OCI-LY7 (cell line): ENCODE measurements around the gene MRPS24. TPM values are rescaled to one million over a fixed set of nuclear protein-coding genes. Genes with fewer than 3 reads are reported as not detected.

Experiments used
- BruUV-seq: library from RNA; stranded (reverse); fragments of 400-500 nt; replicated peaks from 2 replicates; lab custom pipeline; 2021; lab: Mats Ljungman, UMichigan
- CTCF ChIA-PET: fragments of 300-600 bp; sonication (Branson Sonifier 250); formaldehyde crosslinking; loops from one replicate; lab custom pipeline; 2022; ENCODE audit warnings: antibody characterized with exemption; ENCODE audit not compliant: unreplicated experiment; lab: Charles Lee
- POLR2A ChIA-PET: fragments of 300-600 bp; sonication (Branson Sonifier 250); formaldehyde crosslinking; loops from one replicate; lab custom pipeline; 2022; ENCODE audit warnings: antibody characterized with exemption; lab: Charles Lee
- DNase-seq: peaks from one replicate; pipeline ENCODE4 v3.0.0-alpha.2; 2015; ENCODE audit warnings: low spot score
- H2AFZ ChIP-seq: fragments of 200-600 bp; sonication (generic), shearing (Covaris generic); 2 replicates; pipeline ENCODE4 v1.6.1; 2014; ENCODE audit warnings: mild to moderate bottlenecking, antibody characterized with exemption, low read length, moderate library complexity
- H3K27ac ChIP-seq: fragments of 200-600 bp; sonication (generic); 2 replicates; pipeline ENCODE4 v1.5.1; 2014; ENCODE audit warnings: mixed run types, low read depth, mild to moderate bottlenecking, moderate library complexity, low read length, inconsistent platforms; ENCODE audit not compliant: poor library complexity, severe bottlenecking
- H3K36me3 ChIP-seq: fragments of 200-600 bp; sonication (generic); 2 replicates; pipeline ENCODE4 v1.6.1; 2014; ENCODE audit warnings: mild to moderate bottlenecking, antibody characterized with exemption, low read length, moderate library complexity, mixed read lengths; ENCODE audit not compliant: insufficient read depth
- H3K4me1 ChIP-seq: fragments of 200-600 bp; sonication (generic); 2 replicates; pipeline ENCODE4 v1.5.1; 2014; ENCODE audit warnings: mild to moderate bottlenecking, low read length; ENCODE audit not compliant: insufficient read depth, poor library complexity, severe bottlenecking
- H3K4me2 ChIP-seq: fragments of 200-600 bp; sonication (generic); 2 replicates; pipeline ENCODE4 v1.6.1; 2014; ENCODE audit warnings: mild to moderate bottlenecking, low read length
- H3K4me3 ChIP-seq: fragments of 200-600 bp; sonication (generic); 2 replicates; pipeline ENCODE4 v1.5.1; 2014; ENCODE audit warnings: mild to moderate bottlenecking, low read depth, low read length; ENCODE audit not compliant: poor library complexity, severe bottlenecking
- H3K79me2 ChIP-seq: fragments of 200-600 bp; sonication (generic); 2 replicates; pipeline ENCODE4 v1.6.1; 2016; ENCODE audit warnings: low read depth, mild to moderate bottlenecking, low read length, moderate library complexity, mixed read lengths; ENCODE audit not compliant: insufficient read depth
- H3K9me2 ChIP-seq: fragments of 200-600 bp; sonication (generic); 2 replicates; pipeline ENCODE4 v1.6.1; 2016; ENCODE audit warnings: mild to moderate bottlenecking, low read length, mixed read lengths; ENCODE audit not compliant: insufficient read depth
- H3K9me3 ChIP-seq: fragments of 200-600 bp; sonication (generic); 2 replicates; pipeline ENCODE4 v1.6.1; 2014; ENCODE audit warnings: mild to moderate bottlenecking, mixed run types, low read length, mixed read lengths
- H4K20me1 ChIP-seq: fragments of 200-600 bp; sonication (generic); 2 replicates; pipeline ENCODE4 v1.6.1; 2014; ENCODE audit warnings: mild to moderate bottlenecking, antibody characterized with exemption, low read length, moderate library complexity, mixed read lengths; ENCODE audit not compliant: insufficient read depth
- CTCF ChIP-seq: fragments of 200-600 bp; sonication (generic); conservative IDR thresholded peaks from 2 replicates; pipeline ENCODE4 v1.5.1; 2014; ENCODE audit warnings: mild to moderate bottlenecking, antibody characterized with exemption, low read length, moderate library complexity, mixed read lengths
- EZH2phosphoT487 ChIP-seq: fragments of 200-600 bp; sonication (generic); IDR thresholded peaks from 2 replicates; pipeline ENCODE4 v1.6.1; 2018; ENCODE audit warnings: low read depth, borderline replicate concordance, mild to moderate bottlenecking, mixed run types, antibody characterized with exemption, low read length, moderate library complexity, mixed read lengths
- intact Hi-C: fragments of 100-400 bp; cut with micrococcal nuclease; formaldehyde crosslinking; loops from one replicate; pipeline ENCODE4 v1.10.0; 2022; ENCODE audit not compliant: unreplicated experiment
- total RNA-seq, 2 experiments: library from RNA; depleted of rRNA in 1 of 2; stranded (reverse); fragments of >200 nt in 1 of 2; shearing (Covaris generic) in 1 of 2; gene quantifications; 2 replicates each; pipeline ENCODE4 v1.2.3, GENCODE V29; 2014 to 2022

The MRPS24 gene
- total RNA-seq, 2 experiments from 2014 or later, result 65.1 to 83.4 TPM

- POLR2A ChIA-PET, result interaction anchor here (0.7 kb wide), 1 partner anchor 12 kb away, joined by 3 read pairs; no protein-coding TSS in a partner anchor
Measured at GRCh38 chr7:43849047-43849446, 20.3 kb downstream of the MRPS24 start.

GRCh38 chr7:43847496-43847895 lies 21.8 kb downstream of the MRPS24 start:
- BruUV-seq, result no TSS peak
- H3K27ac ChIP-seq, result no peak overlapping the region
- H3K4me3 ChIP-seq, result no peak overlapping the region
- no peak for TF ChIP-seq CTCF
- TF ChIP-seq EZH2phosphoT487, result no peak
- no peaks in the 10 kb centered on the region for H3K4me1 ChIP-seq
- intact Hi-C loops, result no loop called here
- H3K9me2 ChIP-seq, result no peaks in the 10 kb centered on the region
- H2AFZ ChIP-seq, result no peak overlapping the region
- no peaks in the 10 kb centered on the region for H4K20me1 ChIP-seq
- no peaks in the 10 kb centered on the region for H3K9me3 ChIP-seq
- no peak for DNase-seq
- ChIA-PET POLR2A (interaction anchor here (0.5 to 0.8 kb wide), 3 partner anchors 11 to 805 kb away, joined by 3 to 5 read pairs (median 3); no protein-coding TSS in a partner anchor), CTCF (no interaction called here)
- H3K36me3 ChIP-seq, result no peaks in the 10 kb centered on the region
- H3K79me2 ChIP-seq, result no peaks in the 10 kb centered on the region
- no peak overlapping the region for H3K4me2 ChIP-seq

More at GRCh38 chr7:43849047-43849446, 20.3 kb downstream of the MRPS24 start:
- DNase-seq, result no peak
- Histone ChIP-seq H4K20me1 (no peaks in the 10 kb centered on the region), H3K4me2 (no peak overlapping the region), H3K9me2 (no peaks in the 10 kb centered on the region), H3K9me3 (no peaks in the 10 kb centered on the region), H3K4me3 (no peak overlapping the region), H3K27ac (no peak overlapping the region), H3K4me1 (no peaks in the 10 kb centered on the region), H2AFZ (no peak overlapping the region), H3K79me2 (no peaks in the 10 kb centered on the region), H3K36me3 (no peaks in the 10 kb centered on the region)
- intact Hi-C loops, result no loop called here
- CTCF ChIA-PET, result no interaction called here
- no peak for TF ChIP-seq CTCF
- TF ChIP-seq EZH2phosphoT487, result no peak
- no TSS peak for BruUV-seq

GRCh38 chr7:43844662-43845061 lies 24.7 kb downstream of the MRPS24 start:
- Histone ChIP-seq H4K20me1 (no peaks in the 10 kb centered on the region), H3K4me1 (no peaks in the 10 kb centered on the region), H3K4me3 (no peak overlapping the region), H3K9me3 (no peaks in the 10 kb centered on the region), H3K36me3 (no peaks in the 10 kb centered on the region), H2AFZ (no peak overlapping the region), H3K79me2 (no peaks in the 10 kb centered on the region), H3K9me2 (no peaks in the 10 kb centered on the region), H3K4me2 (no peak overlapping the region), H3K27ac (no peak overlapping the region)
- POLR2A ChIA-PET, result no interaction called here
- intact Hi-C loops, result no loop called here
- TF ChIP-seq CTCF (no peak), EZH2phosphoT487 (no peak)
- CTCF ChIA-PET, result interaction anchor here (0.5 to 0.6 kb wide), 2 partner anchors 313 to 336 kb away, joined by 3 read pairs; no protein-coding TSS in a partner anchor
- no TSS peak for BruUV-seq
- DNase-seq, result no peak
